HUES6 (cell line): ENCODE results near the gene ZNF814.
"Not testable (repeated sequence)": the region's sequence is repeated elsewhere in the genome, so short reads cannot be mapped to it uniquely, and the experiment has no call there.

ENCODE experiments used
- H3K27ac ChIP-seq: 2 replicates; pipeline ENCODE4 v1.7.0; 2013; ENCODE audit warnings: low read depth, mild to moderate bottlenecking, low read length, inconsistent platforms
- H3K27me3 ChIP-seq: 2 replicates; pipeline ENCODE4 v1.6.1; 2013; ENCODE audit warnings: low read length; ENCODE audit not compliant: control insufficient read depth, insufficient read depth
- H3K36me3 ChIP-seq: 2 replicates; pipeline ENCODE4 v1.6.1; 2013; ENCODE audit warnings: low read length; ENCODE audit not compliant: control insufficient read depth, insufficient read depth
- H3K4me1 ChIP-seq: 2 replicates; pipeline ENCODE4 v1.6.1; 2013; ENCODE audit warnings: low read length; ENCODE audit not compliant: control insufficient read depth, insufficient read depth
- H3K4me3 ChIP-seq: 2 replicates; pipeline ENCODE4 v1.5.1; 2013; ENCODE audit warnings: low read depth, low read length
- H3K9ac ChIP-seq: one replicate; pipeline ENCODE4 v1.6.1; 2013; ENCODE audit warnings: mild to moderate bottlenecking, low read length
- H3K9me3 ChIP-seq: 2 replicates; pipeline ENCODE4 v1.6.1; 2013; ENCODE audit warnings: low read depth, low read length; ENCODE audit not compliant: control insufficient read depth, insufficient read depth

The ZNF814 gene

DNA sequence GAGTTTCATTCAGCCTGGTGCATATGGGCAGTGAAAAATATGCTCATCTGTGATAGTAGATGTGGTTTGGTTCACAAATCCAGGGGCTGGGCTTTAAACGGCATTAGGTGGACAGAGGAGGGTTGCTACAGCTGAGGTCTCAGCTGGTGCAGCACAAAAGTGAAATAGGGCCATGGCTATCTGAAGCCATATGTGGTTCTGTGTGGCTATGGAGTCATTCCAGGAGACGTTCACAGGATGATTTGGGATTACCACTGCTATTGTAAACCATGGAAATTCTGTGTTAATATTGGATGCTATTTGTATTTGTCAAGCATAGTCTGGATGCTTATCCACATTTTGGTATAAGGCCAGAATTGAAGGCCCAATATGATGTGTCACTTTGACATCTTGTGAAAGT is 34.7 kb downstream of the ZNF814 start:
- H3K4me3 ChIP-seq, H3K27ac ChIP-seq, H3K4me1 ChIP-seq, H3K9ac ChIP-seq, H3K9me3 ChIP-seq, H3K27me3 ChIP-seq: not testable (repeated sequence)
- peaks cover 61% of the 10 kb centered on the region for H3K36me3 ChIP-seq

DNA sequence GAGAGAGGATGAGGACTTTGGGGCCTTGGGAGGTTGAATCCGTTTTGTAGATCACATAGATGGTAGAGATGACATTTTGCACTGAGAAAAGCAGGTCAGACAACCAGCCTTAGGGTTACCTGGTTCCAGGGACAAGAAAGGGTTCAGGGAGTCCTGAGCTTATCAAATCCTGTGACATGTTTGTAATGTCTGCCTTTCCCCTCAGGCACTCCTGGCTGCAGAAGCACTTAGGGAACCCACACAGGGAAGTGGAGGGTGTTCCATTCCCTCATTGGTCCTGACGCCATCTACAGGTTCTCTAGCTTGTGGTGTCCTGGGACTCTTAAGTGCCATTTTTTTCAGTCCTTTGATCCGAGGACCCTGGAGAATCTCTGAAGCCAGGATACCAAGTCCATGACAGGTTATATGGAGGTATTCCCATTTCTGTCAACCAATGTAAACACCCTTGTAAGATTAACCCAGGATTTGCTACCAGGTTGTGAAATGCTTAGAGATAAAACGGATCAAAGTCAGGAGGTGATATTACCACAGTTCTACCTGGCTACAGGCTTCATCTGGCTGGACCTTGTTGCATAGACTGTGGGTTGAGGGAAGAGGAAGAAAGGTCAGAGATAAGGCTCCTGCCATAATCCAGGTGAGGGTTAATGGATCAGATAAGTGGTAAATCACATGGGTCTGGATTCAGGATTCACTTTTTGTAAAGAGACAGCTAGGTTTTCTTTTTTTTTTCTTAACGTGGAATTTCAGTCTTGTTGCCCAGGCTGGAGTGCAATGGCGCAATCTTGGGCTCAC is 36.8 kb downstream of the ZNF814 start:
- H3K27ac ChIP-seq, H3K4me1 ChIP-seq, H3K9me3 ChIP-seq, H3K9ac ChIP-seq, H3K27me3 ChIP-seq, H3K4me3 ChIP-seq: not testable (repeated sequence)
- peaks cover 44% of the 10 kb centered on the region for H3K36me3 ChIP-seq

DNA sequence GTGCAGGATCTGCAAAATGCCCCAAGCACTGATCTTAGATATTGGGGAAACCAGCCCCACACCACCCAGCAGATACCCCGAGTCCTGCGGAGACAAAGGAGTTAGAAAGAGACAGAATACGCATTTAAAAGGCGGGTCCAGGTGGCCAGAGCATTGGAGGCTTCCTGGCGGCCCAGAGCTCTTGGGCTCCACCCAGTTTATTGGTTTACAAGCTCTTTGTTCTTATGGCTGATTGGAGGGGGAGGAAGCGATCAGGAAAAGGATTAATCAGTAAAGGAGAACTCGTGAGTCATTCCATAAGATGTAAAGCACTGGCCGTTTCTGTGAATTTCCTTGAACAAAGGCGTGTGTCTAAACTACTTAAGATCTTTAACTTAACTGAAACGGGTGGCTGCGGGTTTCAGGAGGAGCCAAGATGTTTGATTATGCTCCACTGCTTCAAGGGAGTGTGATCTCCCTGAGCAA is 38.3 kb downstream of the ZNF814 start:
- H3K27ac ChIP-seq: peak overlapping the region; percentile 89
- peak overlapping the region; percentile 97 for H3K9ac ChIP-seq
- peaks cover 6% of the 10 kb centered on the region; the same call in 1 of the 2 replicates for H3K4me1 ChIP-seq
- H3K36me3 ChIP-seq: peaks cover 32% of the 10 kb centered on the region
- peak overlapping the region; percentile 93 for H3K4me3 ChIP-seq
- no peaks in the 10 kb centered on the region for H3K9me3 ChIP-seq
- H3K27me3 ChIP-seq: no peaks in the 10 kb centered on the region

DNA sequence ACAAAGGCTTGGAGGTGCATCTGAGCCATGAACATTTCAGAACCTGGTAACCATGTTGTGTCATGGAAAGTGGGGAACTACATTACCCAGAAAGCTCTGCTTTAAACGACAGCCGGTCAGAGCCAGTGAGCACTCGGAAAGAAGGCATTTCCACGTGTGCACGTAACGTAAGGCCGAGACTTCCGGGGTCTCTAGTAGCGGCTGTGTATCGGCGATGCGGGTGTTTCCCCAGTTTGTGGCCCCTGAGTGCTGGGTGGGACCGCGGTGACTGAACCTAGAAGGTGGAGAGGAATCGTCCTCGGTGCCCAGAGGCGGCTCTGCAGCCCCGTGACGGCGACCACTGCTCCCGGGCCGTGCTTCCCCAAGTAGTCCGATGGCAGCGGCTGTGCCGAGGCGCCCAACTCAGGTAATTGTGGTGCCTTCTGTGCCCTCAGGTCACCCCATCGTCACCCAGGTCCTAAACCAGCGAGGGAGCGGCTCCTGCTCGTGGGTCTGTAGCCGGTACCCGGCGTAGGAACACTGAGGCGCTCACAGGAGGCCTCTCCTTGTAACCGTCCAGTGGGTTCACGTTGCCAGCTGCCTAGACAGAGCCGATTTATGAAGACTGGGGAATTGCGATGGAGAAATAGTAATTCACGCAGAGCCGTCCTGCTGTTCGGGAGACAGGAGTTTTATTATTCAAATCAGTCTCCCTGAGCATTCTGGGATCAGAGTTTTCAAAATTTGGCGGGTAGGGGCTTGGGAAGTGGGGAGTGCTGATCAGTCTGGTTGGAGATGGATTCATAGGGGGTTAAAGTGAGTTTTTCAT is 39.0 kb downstream of the ZNF814 start, which contains the start of gene ZNF587:
Gene ZNF587 (plus strand): TSS at position 194 of the 808 bp plus-strand sequence. CDS start 180 bp downstream, at position 374.
- peak within 1 kb of the TSS; percentile 97 for H3K9ac ChIP-seq

DNA sequence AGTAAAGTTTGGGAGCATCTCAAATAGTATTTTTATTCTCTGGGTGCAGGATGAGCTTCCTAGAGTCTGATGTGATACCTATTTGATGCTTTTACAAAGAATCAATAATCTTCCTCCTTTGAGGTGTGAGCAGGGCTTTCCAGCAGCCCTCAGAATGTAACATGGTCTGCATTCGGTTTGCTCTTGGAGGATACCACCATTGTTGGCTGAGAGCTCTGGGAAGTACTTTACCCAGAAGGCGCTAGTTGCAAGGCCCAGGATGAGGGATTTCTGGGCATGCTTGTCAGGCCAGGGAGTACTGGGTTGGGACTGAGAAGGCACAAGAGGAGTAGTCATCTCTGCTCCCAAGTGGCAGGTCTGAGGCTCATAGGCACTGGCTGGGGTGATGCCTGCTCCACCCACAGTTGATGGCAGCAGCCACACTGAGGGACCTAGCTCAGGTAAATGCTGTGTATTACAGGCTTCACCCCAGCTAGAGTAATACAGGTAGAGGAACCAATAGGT is 39.6 kb downstream of the ZNF814 start:
- H3K27ac ChIP-seq, H3K9ac ChIP-seq, H3K27me3 ChIP-seq, H3K9me3 ChIP-seq, H3K4me1 ChIP-seq: not testable (repeated sequence)
- peak overlapping the region; percentile 93 for H3K4me3 ChIP-seq
- H3K36me3 ChIP-seq: peaks cover 37% of the 10 kb centered on the region

More for the DNA sequence above, 39.0 kb downstream of the ZNF814 start, which contains the start of gene ZNF587:
- H3K4me1 ChIP-seq, H3K27me3 ChIP-seq, H3K9me3 ChIP-seq: not testable (repeated sequence)
- Histone ChIP-seq H3K27ac (peak within 1 kb of the TSS; percentile 89), H3K4me3 (peak within 1 kb of the TSS; percentile 93), H3K36me3 (peaks cover 33% of the 10 kb centered on the region)

DNA sequence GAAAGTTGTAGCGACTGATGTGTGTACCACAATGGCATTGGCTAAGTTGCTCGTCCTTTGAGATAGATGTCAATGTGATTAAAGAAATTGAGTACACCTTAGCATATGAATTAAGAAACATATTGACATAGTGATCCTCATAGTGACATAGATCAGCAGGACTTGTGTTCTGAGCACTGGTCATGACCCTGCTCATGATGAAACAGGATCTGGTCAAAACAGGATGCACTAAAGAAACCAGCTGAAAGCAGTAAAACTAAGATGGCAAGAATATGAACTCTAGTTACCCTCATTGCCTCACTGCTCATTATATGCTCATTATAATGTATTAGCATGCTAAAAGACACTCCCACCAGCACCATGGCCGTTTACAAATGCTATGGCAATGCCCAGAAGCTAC is 41.7 kb downstream of the ZNF814 start:
- H3K4me3 ChIP-seq, H3K27ac ChIP-seq, H3K9ac ChIP-seq, H3K9me3 ChIP-seq, H3K27me3 ChIP-seq, H3K4me1 ChIP-seq: not testable (repeated sequence)
- H3K36me3 ChIP-seq: peaks cover 39% of the 10 kb centered on the region

DNA sequence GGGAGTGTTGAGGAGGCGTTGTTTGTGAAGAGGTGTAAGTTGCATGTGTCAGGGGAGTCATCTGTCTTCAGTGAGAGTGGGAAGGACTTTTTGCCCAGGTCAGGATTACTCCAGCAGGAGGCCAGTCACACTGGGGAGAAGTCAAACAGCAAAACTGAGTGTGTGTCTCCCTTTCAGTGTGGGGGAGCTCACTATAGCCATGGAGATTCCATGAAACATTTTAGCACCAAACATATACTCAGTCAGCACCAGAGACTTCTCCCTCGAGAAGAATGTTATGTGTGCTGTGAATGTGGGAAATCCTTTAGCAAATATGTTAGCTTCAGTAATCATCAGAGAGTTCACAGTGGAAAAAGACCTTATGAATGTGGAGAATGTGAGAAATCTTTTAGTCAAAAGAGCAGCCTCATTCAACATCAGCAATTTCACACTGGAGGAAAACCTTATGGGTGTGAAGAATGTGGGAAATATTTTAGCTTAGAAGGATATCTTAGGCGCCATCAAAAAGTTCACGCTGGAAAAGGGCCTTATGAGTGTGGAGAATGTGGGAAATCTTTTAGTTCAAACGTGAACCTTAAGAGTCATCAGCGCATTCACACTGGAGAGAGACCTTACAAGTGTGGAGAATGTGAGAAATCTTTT is 47.6 kb downstream of the ZNF814 start:
- Histone ChIP-seq H3K4me3 (no peak overlapping the region), H3K27me3 (no peaks in the 10 kb centered on the region), H3K9me3 (no peaks in the 10 kb centered on the region), H3K4me1 (no peaks in the 10 kb centered on the region), H3K9ac (no peak overlapping the region), H3K36me3 (peaks cover 77% of the 10 kb centered on the region), H3K27ac (0 out of 2 replicates have a peak overlapping the region, but pooled peaks have one; percentile 14)

DNA sequence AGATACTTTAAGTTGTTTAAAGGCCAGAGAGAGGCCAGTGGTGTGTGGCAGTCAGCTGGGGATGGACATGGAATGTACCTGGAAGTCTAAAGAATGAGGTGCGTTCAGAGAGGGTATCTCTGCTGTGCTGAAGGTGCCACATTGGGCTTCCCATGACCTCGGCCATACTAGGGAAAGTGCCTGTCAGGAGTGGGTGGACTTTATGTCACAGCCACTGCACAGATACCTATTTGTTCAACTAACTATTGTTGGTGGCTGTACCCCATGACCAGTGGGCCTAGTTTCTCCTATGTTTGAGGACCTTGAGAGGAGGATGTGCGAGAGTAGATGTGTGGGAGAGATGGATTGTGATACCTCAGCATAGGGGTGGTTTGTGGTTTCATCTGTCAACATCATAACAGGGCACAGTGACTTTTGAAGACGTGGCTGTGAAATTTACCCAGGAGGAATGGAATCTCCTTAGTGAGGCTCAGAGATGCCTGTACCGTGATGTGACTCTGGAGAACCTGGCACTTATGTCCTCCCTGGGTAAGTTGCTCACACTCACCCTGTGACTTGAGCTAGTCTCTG is 50.1 kb downstream of the ZNF814 start:
- not testable (repeated sequence) for H3K4me3 ChIP-seq
- H3K36me3 ChIP-seq: peaks cover 60% of the 10 kb centered on the region

DNA sequence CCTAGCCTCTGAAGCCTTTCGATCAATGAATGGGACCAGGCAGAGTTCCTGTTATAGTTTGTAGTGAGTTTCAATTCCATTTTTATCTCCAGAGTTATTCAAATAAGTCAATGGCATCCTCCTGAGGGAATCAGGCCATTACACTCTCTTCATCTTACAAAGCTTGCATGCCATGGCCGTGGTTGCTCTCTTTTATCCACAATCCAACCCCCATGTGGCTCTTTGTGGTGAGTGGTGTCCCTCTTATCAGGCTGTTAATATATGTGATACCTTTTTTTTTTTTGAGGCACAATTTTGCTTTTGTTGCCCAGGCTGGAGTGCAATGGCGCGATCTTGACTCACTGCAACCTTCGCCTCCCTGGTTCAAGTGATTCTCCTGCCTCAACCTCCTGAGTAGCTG is 51.8 kb downstream of the ZNF814 start:
- not testable (repeated sequence) for H3K9me3 ChIP-seq, H3K4me3 ChIP-seq, H3K27me3 ChIP-seq, H3K4me1 ChIP-seq, H3K9ac ChIP-seq, H3K27ac ChIP-seq
- peaks cover 53% of the 10 kb centered on the region for H3K36me3 ChIP-seq

More for the DNA sequence above, 50.1 kb downstream of the ZNF814 start:
- H3K9ac ChIP-seq, H3K27ac ChIP-seq, H3K27me3 ChIP-seq, H3K9me3 ChIP-seq, H3K4me1 ChIP-seq: not testable (repeated sequence)

DNA sequence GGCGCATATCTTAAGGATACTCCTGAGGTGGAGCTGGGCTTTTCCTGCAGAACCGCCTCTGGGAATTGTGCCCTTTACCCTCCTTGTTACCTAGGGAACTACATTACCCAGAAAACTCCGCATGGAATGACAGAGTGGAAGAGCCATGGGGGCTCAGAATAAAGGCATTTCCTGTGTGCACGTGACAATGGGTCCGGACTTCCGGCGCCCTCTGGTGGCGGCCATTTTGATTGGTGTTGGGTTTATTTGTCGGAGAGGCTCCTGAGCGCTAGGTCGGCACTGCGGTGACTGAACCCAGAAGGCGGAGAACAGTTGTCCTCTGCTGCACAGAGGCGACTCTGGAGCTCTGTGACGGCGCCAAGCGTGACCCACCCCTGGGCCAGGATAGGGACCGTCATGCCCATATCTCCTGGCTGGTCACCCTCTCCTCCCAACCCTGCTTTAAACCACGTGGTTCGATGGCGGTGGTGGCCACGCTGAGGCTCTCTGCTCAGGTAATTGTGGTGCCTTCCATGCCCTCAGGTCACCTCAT is 58.7 kb downstream of the ZNF814 start, which contains the start of gene ZNF587B:
Gene ZNF587B (plus strand): TSS at position 229 of the 532 bp plus-strand sequence. CDS start 230 bp downstream, at position 459.
- Histone ChIP-seq H3K9me3 (no peaks in the 10 kb centered on the region), H3K27ac (peak within 1 kb of the TSS; percentile 79), H3K4me3 (peak within 1 kb of the TSS; percentile 87), H3K27me3 (no peaks in the 10 kb centered on the region), H3K4me1 (peaks cover 14% of the 10 kb centered on the region), H3K36me3 (peaks cover 12% of the 10 kb centered on the region), H3K9ac (peak within 1 kb of the TSS; percentile 94)
